IMR-90 (cell line): ENCODE measurements around the gene ABR. TPM values are rescaled to one million over a fixed set of nuclear protein-coding genes. Genes with fewer than 3 reads are reported as not detected.

Source experiments
- ATAC-seq: fragments of 200-7000 bp; cut with Tn5 transposase; 2 replicates; pipeline ENCODE4 v1.9.1; 2020; ENCODE audit warnings: low read depth, mild to moderate bottlenecking, moderate library complexity
- BruUV-seq: library from RNA; stranded (reverse); fragments of 400-500 nt; replicated peaks from 2 replicates; lab custom pipeline; 2021; lab: Mats Ljungman, UMichigan
- CTCF ChIA-PET: fragments of 300-600 bp; formaldehyde crosslinking; extraction: SDS; loops from one replicate; lab custom pipeline; 2021; ENCODE audit warnings: antibody characterized with exemption; lab: Yijun Ruan, JAX
- POLR2A ChIA-PET: fragments of 300-600 bp; sonication (Branson Sonifier 250); formaldehyde crosslinking; loops from one replicate; lab custom pipeline; 2022; ENCODE audit warnings: antibody characterized with exemption; ENCODE audit not compliant: unreplicated experiment; lab: Charles Lee
- DNase-seq: peaks from one replicate; pipeline ENCODE4 v3.0.0; 2013
- H2AFZ ChIP-seq: replicated peaks from 2 replicates; pipeline ENCODE3; 2013; ENCODE audit warnings: low read length, mild to moderate bottlenecking; ENCODE audit not compliant: poor library complexity
- H2AK5ac ChIP-seq: 2 replicates; pipeline ENCODE4 v1.6.1; 2013; ENCODE audit warnings: low read depth, low read length, inconsistent platforms
- H2AK9ac ChIP-seq: replicated peaks from 2 replicates; pipeline ENCODE3; 2013; ENCODE audit warnings: mild to moderate bottlenecking, low read depth, low read length, moderate library complexity; ENCODE audit not compliant: poor library complexity
- H2BK120ac ChIP-seq: 2 replicates; pipeline ENCODE4 v1.6.1; 2013; ENCODE audit warnings: low read depth, low read length, inconsistent platforms
- H2BK15ac ChIP-seq: 3 replicates; pipeline ENCODE4 v1.6.1; 2013; ENCODE audit warnings: low read depth, low read length, inconsistent platforms
- H2BK20ac ChIP-seq: 2 replicates; pipeline ENCODE4 v1.6.1; 2013; ENCODE audit warnings: low read depth, mild to moderate bottlenecking, inconsistent platforms, low read length, moderate library complexity
- H2BK5ac ChIP-seq: 2 replicates; pipeline ENCODE4 v1.6.1; 2013; ENCODE audit warnings: mild to moderate bottlenecking, low read depth, low read length, inconsistent platforms; ENCODE audit not compliant: poor library complexity, severe bottlenecking
- H3K14ac ChIP-seq: replicated peaks from 2 replicates; pipeline ENCODE4 v1.6.1; 2013; ENCODE audit warnings: low read depth, low read length, inconsistent platforms
- H3K18ac ChIP-seq: 2 replicates; pipeline ENCODE4 v1.6.1; 2013; ENCODE audit warnings: low read depth, low read length, control low read depth
- H3K23ac ChIP-seq: 2 replicates; pipeline ENCODE4 v1.6.1; 2013; ENCODE audit warnings: low read depth, low read length, inconsistent platforms
- H3K27ac ChIP-seq: 2 replicates; pipeline ENCODE4 v1.5.1; 2013; ENCODE audit warnings: mild to moderate bottlenecking, control low read depth, low read length; ENCODE audit not compliant: insufficient read depth
- H3K27me3 ChIP-seq: 2 replicates; pipeline ENCODE4 v1.6.1; 2013; ENCODE audit warnings: low read length; ENCODE audit not compliant: control insufficient read depth, insufficient read depth
- H3K36me3 ChIP-seq: 2 replicates; pipeline ENCODE4 v1.6.1; 2013; ENCODE audit warnings: low read length, mixed read lengths; ENCODE audit not compliant: control insufficient read depth, insufficient read depth
- H3K4ac ChIP-seq: 2 replicates; pipeline ENCODE4 v1.6.1; 2013; ENCODE audit warnings: low read depth, low read length, inconsistent platforms
- H3K4me1 ChIP-seq: 2 replicates; pipeline ENCODE4 v1.6.1; 2013; ENCODE audit warnings: low read length, mixed read lengths; ENCODE audit not compliant: control insufficient read depth, insufficient read depth
- H3K4me2 ChIP-seq: 2 replicates; pipeline ENCODE4 v1.6.1; 2013; ENCODE audit warnings: low read depth, mild to moderate bottlenecking, control low read depth, low read length, moderate library complexity
- H3K4me3 ChIP-seq: 2 replicates; pipeline ENCODE4 v1.5.1; 2013; ENCODE audit warnings: low read depth, mild to moderate bottlenecking, control low read depth, low read length, moderate library complexity; ENCODE audit not compliant: insufficient read depth
- H3K56ac ChIP-seq: 2 replicates; pipeline ENCODE4 v1.6.1; 2013; ENCODE audit warnings: low read length, inconsistent platforms; ENCODE audit not compliant: insufficient read depth; ENCODE audit errors: extremely low read depth
- H3K79me1 ChIP-seq, 2 experiments: 2 replicates each; pipeline ENCODE4 v1.6.1; 2013; ENCODE audit warnings: low read length in 2 of 2, inconsistent platforms in 1 of 2, low read depth in 1 of 2
- H3K9ac ChIP-seq: 2 replicates; pipeline ENCODE4 v1.6.1; 2013; ENCODE audit warnings: low read depth, low read length, control low read depth
- H3K9me1 ChIP-seq: 2 replicates; pipeline ENCODE4 v1.6.1; 2013; ENCODE audit warnings: low read length, inconsistent platforms; ENCODE audit not compliant: insufficient read depth
- H3K9me3 ChIP-seq: 2 replicates; pipeline ENCODE4 v1.6.1; 2013; ENCODE audit warnings: low read length; ENCODE audit not compliant: control insufficient read depth, insufficient read depth
- H4K20me1 ChIP-seq: 2 replicates; pipeline ENCODE4 v1.6.1; 2013; ENCODE audit warnings: low read length, inconsistent platforms; ENCODE audit not compliant: insufficient read depth
- H4K5ac ChIP-seq: 2 replicates; pipeline ENCODE4 v1.6.1; 2013; ENCODE audit warnings: mild to moderate bottlenecking, low read depth, low read length, control low read depth
- H4K8ac ChIP-seq, 2 experiments: 2 replicates each; pipeline ENCODE4 v1.6.1; 2013; ENCODE audit warnings: low read depth in 2 of 2, low read length in 2 of 2, control low read depth in 1 of 2, inconsistent platforms in 1 of 2
- H4K91ac ChIP-seq: 2 replicates; pipeline ENCODE4 v1.6.1; 2013; ENCODE audit warnings: low read depth, low read length, inconsistent platforms; ENCODE audit not compliant: insufficient read depth
- BHLHE40 ChIP-seq: fragments of 150-350 bp; IDR thresholded peaks from 2 replicates; pipeline ENCODE4 v1.6.1; 2016; ENCODE audit warnings: mild to moderate bottlenecking, low read depth, low read length
- CEBPB ChIP-seq: IDR thresholded peaks from 2 replicates; pipeline ENCODE4 v1.6.1; 2012; ENCODE audit warnings: low read depth, low read length, improper control_type of control experiment
- CHD1 ChIP-seq: IDR thresholded peaks from 2 replicates; pipeline ENCODE4 v1.6.1; 2012; ENCODE audit warnings: low read depth, low read length, improper control_type of control experiment
- CTCF ChIP-seq: conservative IDR thresholded peaks from 2 replicates; pipeline ENCODE4 v1.5.1; 2012; ENCODE audit warnings: mild to moderate bottlenecking, low read depth, low read length, improper control_type of control experiment
- FOS ChIP-seq: fragments of 150-350 bp; IDR thresholded peaks from 2 replicates; pipeline ENCODE4 v1.6.1; 2016; ENCODE audit warnings: low read depth, low read length
- MAFK ChIP-seq: IDR thresholded peaks from 2 replicates; pipeline ENCODE4 v1.6.1; 2012; ENCODE audit warnings: low read depth, low read length, improper control_type of control experiment
- MXI1 ChIP-seq: IDR thresholded peaks from 2 replicates; pipeline ENCODE4 v1.6.1; 2012; ENCODE audit warnings: low read depth, mild to moderate bottlenecking, low read length, moderate library complexity, borderline replicate concordance
- NFE2L2 ChIP-seq: fragments of 150-350 bp; IDR thresholded peaks from 2 replicates; pipeline ENCODE4 v1.6.1; 2016; ENCODE audit warnings: low read depth, mild to moderate bottlenecking, low read length
- POLR2A ChIP-seq: IDR thresholded peaks from 2 replicates; pipeline ENCODE4 v1.6.1; 2012; ENCODE audit warnings: mild to moderate bottlenecking, low read depth, low read length
- RAD21 ChIP-seq: IDR thresholded peaks from 2 replicates; pipeline ENCODE4 v1.6.1; 2012; ENCODE audit warnings: low read length, improper control_type of control experiment
- RCOR1 ChIP-seq: IDR thresholded peaks from 2 replicates; pipeline ENCODE4 v1.6.1; 2012; ENCODE audit warnings: mild to moderate bottlenecking, low read length, improper control_type of control experiment; ENCODE audit not compliant: insufficient replicate concordance
- RFX5 ChIP-seq: IDR thresholded peaks from 2 replicates; pipeline ENCODE4 v1.8.0; 2012; ENCODE audit warnings: low read depth, mild to moderate bottlenecking, low read length, moderate library complexity
- SMC3 ChIP-seq: fragments of 150-350 bp; IDR thresholded peaks from 2 replicates; pipeline ENCODE4 v1.6.1; 2016; ENCODE audit warnings: low read depth, mild to moderate bottlenecking, antibody characterized with exemption, low read length, moderate library complexity
- WGBS, 2 experiments: methylation state at CpG; one replicate each; pipeline versions ENCODE4 v1.1.5 to v1.1.7; 2013; ENCODE audit warnings: missing lambda C conversion rate in 2 of 2; ENCODE audit not compliant: insufficient read length in 1 of 2; ENCODE audit errors: extremely low coverage in 2 of 2; 5-methylcytosine and 5-hydroxymethylcytosine counted together
- dilution Hi-C: fragments of 300-500 bp; cut with HindIII; formaldehyde crosslinking; loops from one replicate; pipeline ENCODE4 v1.14.3; 2018; ENCODE audit warnings: low sequenced_read_pairs; ENCODE audit not compliant: unreplicated experiment
- in situ Hi-C: fragments of 300-500 bp; cut with MboI; formaldehyde crosslinking; loops from 3 replicates; pipeline ENCODE4 v1.14.3; 2019; ENCODE audit warnings: low sequenced_read_pairs, inconsistent platforms, mixed read lengths
- intact Hi-C: fragments of 100-400 bp; cut with micrococcal nuclease; formaldehyde crosslinking; loops from 2 replicates; pipeline ENCODE4 v1.10.0; 2022
- polyA plus RNA-seq, 3 experiments: library from polyadenylated mRNA; depleted of rRNA; stranded (reverse); fragments of >200 nt; gene quantifications; 2 replicates each; pipeline ENCODE4 v1.2.3, GENCODE V29; 2012; ENCODE audit warnings: low replicate concordance in 1 of 3
- total RNA-seq: library from RNA; depleted of rRNA; stranded (reverse); fragments of >200 nt; gene quantifications from 2 replicates; pipeline ENCODE4 v1.2.3, GENCODE V29; 2012
- TF ChIP-seq, protein P1 (sequence below): fragments of 150-350 bp; IDR thresholded peaks from 2 replicates; pipeline ENCODE4 v1.6.1; 2016; ENCODE audit warnings: low read depth, mild to moderate bottlenecking, low read length, moderate library complexity, borderline replicate concordance
- TF ChIP-seq, protein P2 (sequence below): fragments of 150-350 bp; IDR thresholded peaks from 2 replicates; pipeline ENCODE4 v1.6.1; 2017; ENCODE audit warnings: mild to moderate bottlenecking, antibody characterized with exemption, low read length, low read depth

The ABR gene
- total and polyA plus RNA-seq, 2 of the 4 experiments (the other 2 are of a cell fraction), result 28.3 to 79.7 TPM

GRCh38 chr17:976312-976711, 203.5 kb downstream of the ABR start:
- POLR2A ChIA-PET, result interaction anchor here (0.7 kb wide), 2 partner anchors 47 to 50 kb away, joined by 3 to 8 read pairs; no protein-coding TSS in a partner anchor
- Histone ChIP-seq H3K56ac (no peak overlapping the region), H3K14ac (no peak overlapping the region), H3K18ac (no peak overlapping the region), H4K5ac (no peak overlapping the region), H3K9me1 (peaks cover 13% of the 10 kb centered on the region), H2BK15ac (no peak overlapping the region), H3K9me3 (no peaks in the 10 kb centered on the region; the same call in 1 of the 2 replicates), H3K79me1 (peaks cover 17 to 49% of the 10 kb centered on the region in 2 experiments; a peak in 3 of 4 replicates), H3K27ac (no peak overlapping the region), H2BK120ac (no peak overlapping the region), H4K91ac (no peak overlapping the region), H2AK5ac (no peak overlapping the region), H3K23ac (no peak overlapping the region), H2BK20ac (no peak overlapping the region), H3K4ac (peak overlapping the region; percentile 43; the same call in 1 of the 2 replicates), H2AFZ (no peak overlapping the region), H3K27me3 (no peaks in the 10 kb centered on the region), H3K4me2 (peak overlapping the region; percentile 37; the same call in 1 of the 2 replicates), H4K20me1 (peaks cover 65% of the 10 kb centered on the region), H3K4me1 (peaks cover 12% of the 10 kb centered on the region), H2AK9ac (no peak overlapping the region), H3K9ac (no peak overlapping the region), H2BK5ac (no peak overlapping the region), H3K4me3 (no peak overlapping the region), H4K8ac (no peak overlapping the region), H3K36me3 (peaks cover 9% of the 10 kb centered on the region)
- no CpG with 5 or more reads among the region's 6 CpGs for WGBS, 2 experiments
- CTCF ChIA-PET, result no interaction called here
- dilution Hi-C loops, result loop anchor here (25.0 kb wide), 1 partner anchor 189 kb away; the partner anchor contains the start of genes GLOD4 and MRM3
- TF ChIP-seq, protein P1, sequence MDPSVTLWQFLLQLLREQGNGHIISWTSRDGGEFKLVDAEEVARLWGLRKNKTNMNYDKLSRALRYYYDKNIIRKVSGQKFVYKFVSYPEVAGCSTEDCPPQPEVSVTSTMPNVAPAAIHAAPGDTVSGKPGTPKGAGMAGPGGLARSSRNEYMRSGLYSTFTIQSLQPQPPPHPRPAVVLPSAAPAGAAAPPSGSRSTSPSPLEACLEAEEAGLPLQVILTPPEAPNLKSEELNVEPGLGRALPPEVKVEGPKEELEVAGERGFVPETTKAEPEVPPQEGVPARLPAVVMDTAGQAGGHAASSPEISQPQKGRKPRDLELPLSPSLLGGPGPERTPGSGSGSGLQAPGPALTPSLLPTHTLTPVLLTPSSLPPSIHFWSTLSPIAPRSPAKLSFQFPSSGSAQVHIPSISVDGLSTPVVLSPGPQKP, result no peak
- TF ChIP-seq RFX5 (no peak), CHD1 (no peak), POLR2A (no peak), RAD21 (no peak), SMC3 (no peak), CEBPB (no peak), RCOR1 (no peak), CTCF (no peak), NFE2L2 (no peak), MXI1 (no peak), BHLHE40 (no peak), MAFK (no peak), FOS (no peak)
- TF ChIP-seq, protein P2, sequence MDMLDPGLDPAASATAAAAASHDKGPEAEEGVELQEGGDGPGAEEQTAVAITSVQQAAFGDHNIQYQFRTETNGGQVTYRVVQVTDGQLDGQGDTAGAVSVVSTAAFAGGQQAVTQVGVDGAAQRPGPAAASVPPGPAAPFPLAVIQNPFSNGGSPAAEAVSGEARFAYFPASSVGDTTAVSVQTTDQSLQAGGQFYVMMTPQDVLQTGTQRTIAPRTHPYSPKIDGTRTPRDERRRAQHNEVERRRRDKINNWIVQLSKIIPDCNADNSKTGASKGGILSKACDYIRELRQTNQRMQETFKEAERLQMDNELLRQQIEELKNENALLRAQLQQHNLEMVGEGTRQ, result no peak
- no peak for DNase-seq
- in situ Hi-C loops, result no loop called here
- no TSS peak for BruUV-seq
- intact Hi-C loops, result no loop called here
- ATAC-seq, result no peak
